Stimulated activated CD4-positive, alpha-beta T cell treated with anti-CD3 and anti-CD28 coated beads, TNF-alpha, amount 100 ng/mL, for 4 hours (primary cell): ENCODE measurements around the gene TRPM4.
"Not testable (repeated sequence)": the region's sequence is repeated elsewhere in the genome, so short reads cannot be mapped to it uniquely, and the experiment has no call there.

Experiments
- DNase-seq, 3 experiments: peaks; one replicate each; pipeline ENCODE4 v3.0.0-alpha.2; 2020; ENCODE audit warnings: low read depth in 3 of 3

TRPM4 gene

GRCh38 chr19:49150944-49151243, 6.7 kb upstream of the TRPM4 start:
- DNase-seq: no peak

DNA sequence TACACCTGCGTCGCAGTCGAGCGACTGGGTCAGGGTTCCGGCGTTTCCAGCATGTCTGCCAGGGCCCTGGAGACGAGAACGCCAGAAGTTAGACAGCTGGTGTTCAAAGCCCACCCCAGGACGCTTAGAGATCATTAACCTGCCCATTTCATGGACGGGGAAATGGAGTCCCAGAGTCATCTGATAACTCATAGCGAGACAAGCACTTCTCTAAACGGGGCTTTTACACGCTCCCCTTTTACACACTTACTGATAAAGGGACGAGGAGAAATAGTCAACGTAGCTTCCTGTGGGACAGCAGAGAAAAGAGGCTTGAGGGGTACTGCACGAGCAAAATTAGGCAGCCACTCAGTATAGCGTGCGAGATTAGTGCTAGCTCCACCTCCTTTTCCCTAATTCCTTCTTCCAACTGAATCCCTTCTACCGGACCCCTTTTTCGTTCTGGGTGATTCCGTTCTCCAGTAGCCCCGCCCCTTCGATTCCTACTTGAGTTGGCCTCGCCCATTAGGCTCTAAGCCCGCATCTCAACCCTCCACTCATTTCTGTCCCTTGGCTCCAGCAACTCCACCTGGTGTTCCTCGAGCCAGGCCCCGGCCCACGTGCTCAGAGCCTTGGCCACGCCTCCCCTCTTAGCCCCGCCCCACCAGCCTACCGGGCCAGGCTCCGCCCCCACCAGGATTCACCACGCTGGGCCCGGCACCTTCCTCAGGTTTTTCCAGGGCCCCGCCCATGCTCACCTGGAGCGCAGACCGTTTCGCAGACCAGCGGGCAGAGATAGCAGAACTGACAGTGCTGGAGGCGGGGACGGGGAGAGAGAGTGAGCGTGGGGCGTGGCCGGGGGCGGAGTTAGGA, 6.1 kb upstream of the TRPM4 start:
- no peak for DNase-seq

DNA sequence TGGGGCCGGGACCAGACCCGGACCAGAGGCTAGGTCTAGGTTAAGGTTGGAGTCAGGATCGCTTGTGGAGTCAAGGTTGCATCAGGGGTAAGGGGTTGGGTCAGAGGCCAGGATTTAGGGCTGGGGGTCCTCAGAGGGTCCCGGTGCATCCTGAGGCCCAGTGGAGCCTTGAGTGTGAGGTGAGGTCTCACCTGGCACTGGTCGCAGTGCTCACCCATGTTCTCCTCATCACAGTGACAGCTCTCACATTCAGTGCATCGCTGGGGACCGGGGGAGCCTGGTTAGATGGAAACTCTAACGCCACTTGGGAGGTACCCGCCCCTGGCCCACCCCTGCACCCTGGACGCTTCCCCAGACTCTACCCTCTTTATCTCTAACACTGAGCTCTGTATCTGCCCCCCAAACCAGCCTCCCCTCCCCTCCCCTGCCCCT, 5.5 kb upstream of the TRPM4 start:
- no peak for DNase-seq

DNA sequence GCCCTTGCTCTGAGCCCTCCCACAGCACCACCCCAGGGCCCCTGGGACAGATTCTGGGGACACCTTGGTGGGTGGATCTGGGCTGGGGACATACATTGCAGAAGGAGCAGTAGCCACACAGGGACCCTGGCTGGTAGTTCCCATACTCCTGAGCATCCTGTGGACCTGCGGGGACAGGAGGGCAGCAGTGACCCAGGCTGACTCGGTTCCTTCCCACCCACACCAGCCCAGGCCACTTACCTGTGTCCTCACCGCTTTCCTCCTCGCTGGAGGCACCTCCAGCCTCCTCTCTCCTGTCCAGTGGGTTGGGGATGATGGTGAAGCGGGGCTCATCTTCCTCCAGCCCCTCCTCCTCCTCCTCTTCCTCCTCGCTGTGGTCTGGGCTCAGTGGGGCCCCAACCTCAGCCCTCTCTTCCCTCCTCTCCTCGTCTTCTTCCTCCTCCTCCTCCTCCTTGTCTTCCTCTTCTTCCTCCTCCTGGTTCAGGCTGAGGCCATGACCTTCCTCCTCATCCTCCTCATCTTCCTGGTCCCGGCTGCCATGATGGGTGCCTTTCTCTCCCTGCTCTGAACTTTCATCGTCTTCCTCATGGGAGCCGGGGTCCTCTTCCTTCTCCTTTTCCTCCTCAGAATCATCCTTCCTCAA, 4.3 kb upstream of the TRPM4 start:
- no peak for DNase-seq

GRCh38 chr19:49154279-49154678, 3.3 kb upstream of the TRPM4 start:
- DNase-seq: no peak

DNA sequence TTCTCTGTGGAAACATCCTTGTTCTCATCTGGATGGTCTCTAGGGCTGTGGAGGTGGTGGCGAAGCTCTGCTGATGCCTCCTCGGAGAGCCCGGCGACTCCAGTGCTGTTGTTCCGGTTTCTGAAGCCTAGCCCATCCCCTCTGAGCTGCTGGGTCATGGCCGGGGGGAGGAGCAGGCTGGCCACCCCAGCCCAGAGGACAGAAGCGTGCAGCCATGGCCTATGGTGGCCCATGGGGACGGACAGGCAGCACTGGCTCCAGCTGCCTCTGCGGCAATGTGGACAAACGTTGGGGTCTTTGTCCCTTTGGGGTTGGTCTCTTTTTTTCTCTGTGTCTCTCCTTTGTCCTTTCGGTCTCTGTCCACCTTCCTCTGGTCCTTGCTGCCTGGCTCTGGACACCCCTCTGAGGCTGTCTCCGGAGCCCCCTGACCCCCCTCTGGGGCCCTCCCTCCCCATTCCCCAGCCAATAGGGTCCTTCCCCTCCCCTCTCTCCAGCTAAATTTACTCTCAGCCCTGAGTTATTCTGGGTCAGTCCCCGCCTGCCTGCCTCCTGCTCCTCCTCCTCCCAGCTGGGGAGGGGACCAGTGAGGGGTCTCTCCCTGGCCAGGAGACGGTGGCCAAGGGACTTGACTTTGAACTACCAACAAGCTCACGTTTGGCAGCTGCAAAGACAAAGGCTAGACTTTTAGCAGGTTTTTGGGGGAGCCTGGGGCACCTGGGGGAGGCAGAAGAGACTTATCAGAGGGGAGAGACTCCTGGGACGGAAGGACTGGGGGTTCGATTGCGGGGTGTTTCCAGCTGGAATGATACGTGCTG, 2.4 kb upstream of the TRPM4 start, which contains the start of gene HRC:
Gene HRC, minus strand, starts transcription at position 392 of the 815 bp plus-strand sequence. Its CDS starts 159 bp downstream, at position 233.
- no peak for DNase-seq

GRCh38 chr19:49155820-49156346, 1.7 kb upstream of the TRPM4 start:
- no peak for DNase-seq

- DNase-seq: no peak
Observed at GRCh38 chr19:49160450-49161189, 3.0 kb downstream of the TRPM4 start.

GRCh38 chr19:49161987-49162386, 4.4 kb downstream of the TRPM4 start:
- no peak for DNase-seq

DNA sequence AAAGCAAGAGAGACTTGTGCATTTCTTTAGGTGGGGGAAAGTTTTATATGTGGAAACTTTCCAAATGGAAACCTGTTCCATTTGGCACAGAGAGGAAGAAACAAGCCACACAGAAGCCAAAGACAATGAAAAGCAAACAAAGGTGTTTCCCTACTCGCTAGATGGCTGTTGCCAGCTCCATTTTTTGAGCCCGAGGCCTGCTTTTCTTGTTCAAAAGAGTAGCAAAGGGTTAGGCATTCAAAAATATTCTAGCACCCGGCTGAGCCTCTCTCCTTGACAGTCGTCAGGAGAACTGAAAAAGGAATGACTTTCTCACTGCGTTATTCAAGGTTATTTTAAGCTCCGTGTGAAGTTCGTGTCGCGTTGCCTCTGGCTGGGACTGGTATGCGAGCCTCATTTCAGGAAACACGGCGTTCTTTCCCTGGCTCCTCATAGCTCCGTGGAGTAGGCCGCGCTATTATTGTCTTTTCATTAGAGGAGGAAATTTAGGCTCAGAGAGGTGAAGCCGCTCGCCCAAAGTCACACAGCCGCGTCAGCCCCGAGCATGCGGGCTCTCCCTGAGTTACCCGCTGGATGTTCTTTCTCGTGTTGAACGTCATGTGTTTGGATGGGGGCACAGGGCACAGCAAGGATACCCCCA, 7.6 kb downstream of the TRPM4 start:
- no peak for DNase-seq

GRCh38 chr19:49165865-49166301, 8.3 kb downstream of the TRPM4 start:
- DNase-seq: no peak

GRCh38 chr19:49167857-49168409, 10.3 kb downstream of the TRPM4 start:
- no peak for DNase-seq

- no peak for DNase-seq
Observed at GRCh38 chr19:49168421-49168820, 10.8 kb downstream of the TRPM4 start.

GRCh38 chr19:49173198-49173597, 15.6 kb downstream of the TRPM4 start:
- DNase-seq: no peak

- DNase-seq: no peak
Observed at GRCh38 chr19:49180659-49181058, 23.1 kb downstream of the TRPM4 start.

DNA sequence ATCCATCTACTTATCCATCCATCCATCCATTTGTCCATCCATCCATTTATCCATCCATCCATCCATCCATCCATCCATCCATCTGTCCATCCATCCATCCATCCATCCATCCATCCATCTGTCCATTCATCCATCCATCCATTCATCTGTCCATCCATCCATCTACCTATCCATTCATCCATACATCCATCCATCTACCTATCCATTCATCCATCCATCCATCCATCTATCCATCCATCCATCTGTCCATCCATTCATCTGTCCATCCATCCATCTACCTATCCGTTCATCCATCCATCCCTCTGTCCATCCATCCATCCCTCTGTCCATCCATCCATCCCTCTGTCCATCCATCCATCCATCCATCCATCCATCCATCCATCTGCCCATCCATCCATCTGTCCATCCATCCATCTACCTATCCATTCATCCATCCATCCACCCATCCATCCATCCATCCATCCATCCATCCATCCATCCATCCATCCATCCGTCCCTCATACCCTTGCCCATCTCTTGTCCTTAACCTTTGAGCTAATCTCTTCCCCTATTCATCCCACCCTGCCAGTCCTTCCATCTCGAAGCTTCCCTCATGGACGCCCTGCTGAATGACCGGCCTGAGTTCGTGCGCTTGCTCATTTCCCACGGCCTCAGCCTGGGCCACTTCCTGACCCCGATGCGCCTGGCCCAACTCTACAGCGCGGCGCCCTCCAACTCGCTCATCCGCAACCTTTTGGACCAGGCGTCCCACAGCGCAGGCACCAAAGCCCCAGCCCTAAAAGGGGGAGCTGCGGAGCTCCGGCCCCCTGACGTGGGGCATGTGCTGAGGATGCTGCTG, 24.6 kb downstream of the TRPM4 start:
- DNase-seq: not testable (repeated sequence)

DNA sequence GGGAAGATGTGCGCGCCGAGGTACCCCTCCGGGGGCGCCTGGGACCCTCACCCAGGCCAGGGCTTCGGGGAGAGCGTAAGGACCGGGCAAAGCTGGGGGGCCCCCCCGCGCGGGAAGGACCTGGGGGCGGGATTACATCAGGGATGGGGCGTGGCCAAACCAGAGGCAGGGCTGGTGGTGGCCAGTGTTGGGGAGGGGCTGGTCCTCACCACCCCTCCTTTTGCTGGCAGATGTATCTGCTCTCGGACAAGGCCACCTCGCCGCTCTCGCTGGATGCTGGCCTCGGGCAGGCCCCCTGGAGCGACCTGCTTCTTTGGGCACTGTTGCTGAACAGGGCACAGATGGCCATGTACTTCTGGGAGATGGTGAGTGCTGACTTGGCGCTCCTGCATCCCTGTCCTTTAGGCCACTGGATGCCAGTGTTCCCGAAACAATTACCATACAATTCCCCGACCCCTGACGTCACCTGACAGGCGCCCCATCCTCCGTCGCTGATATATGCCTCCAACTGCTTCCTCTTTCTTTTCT, 25.3 kb downstream of the TRPM4 start:
- DNase-seq: no peak

- no peak for DNase-seq
Observed at GRCh38 chr19:49186108-49186507, 28.5 kb downstream of the TRPM4 start.

GRCh38 chr19:49188626-49189200, 31.1 kb downstream of the TRPM4 start:
- no peak for DNase-seq
